Measurements from ENCODE around the gene SLC6A17. TPM values are rescaled to one million over a fixed set of nuclear protein-coding genes. Genes with fewer than 3 reads are reported as not detected.

The SLC6A17 gene
- total and polyA plus RNA-seq, 9 of the 15 experiments (the other 6 are each of a cell fraction or from before 2014, with no cell fraction given), result not detected

DNA sequence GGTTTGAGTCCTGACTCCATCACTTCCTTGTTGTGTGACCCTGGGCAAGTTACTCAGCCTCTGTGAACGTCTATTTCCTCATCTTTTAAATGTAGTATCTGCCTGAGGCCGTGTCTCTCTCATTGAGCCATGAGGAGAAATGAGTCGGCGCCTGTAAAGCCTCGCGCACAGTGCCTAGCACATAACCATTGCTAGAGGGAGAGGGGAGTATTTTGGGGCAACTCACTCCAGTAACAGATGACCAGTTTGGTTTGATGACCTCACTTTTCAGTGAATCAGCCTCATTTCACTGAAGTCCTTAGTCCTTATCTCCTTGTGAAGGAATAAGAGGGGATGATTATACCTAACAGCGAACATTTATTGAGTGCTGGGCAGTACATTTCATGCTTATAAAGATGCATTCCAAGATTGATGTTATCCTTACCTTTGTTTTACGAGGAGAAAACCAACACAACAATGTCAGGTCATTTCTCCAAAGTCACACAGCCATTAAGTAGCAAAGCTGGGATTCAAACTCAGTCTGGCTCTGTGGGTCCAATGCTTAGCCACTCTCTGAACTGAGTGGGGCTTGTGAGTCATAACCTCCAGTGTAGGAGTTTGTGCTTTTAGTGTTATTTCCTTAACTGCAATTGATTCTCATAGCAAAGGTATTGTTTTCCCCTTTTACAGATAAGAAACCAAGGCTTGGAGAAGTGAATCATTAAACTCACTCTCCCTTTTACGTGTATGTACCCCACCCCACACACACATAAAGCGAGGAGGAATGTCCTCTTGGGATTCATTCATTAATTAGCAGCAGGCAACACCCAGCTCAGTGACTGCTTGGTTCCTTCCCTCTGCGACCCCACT, 85.8 kb downstream of the SLC6A17 start (continued):
- TF ChIP-seq, protein P1, sequence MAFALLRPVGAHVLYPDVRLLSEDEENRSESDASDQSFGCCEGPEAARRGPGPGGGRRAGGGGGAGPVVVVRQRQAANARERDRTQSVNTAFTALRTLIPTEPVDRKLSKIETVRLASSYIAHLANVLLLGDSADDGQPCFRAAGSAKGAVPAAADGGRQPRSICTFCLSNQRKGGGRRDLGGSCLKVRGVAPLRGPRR (CRISPR knock-in tag; IDR thresholded peaks at IDR 0.05), result no peak
- TF ChIP-seq TEAD2 (tag; IDR thresholded peaks at IDR 0.05), result no peak
- no peak for TF ChIP-seq ESRRA (IDR thresholded peaks at IDR 0.05; ENCODE audit: borderline replicate concordance, low read depth)
- TF ChIP-seq DDX20 (tag; IDR thresholded peaks at IDR 0.05; ENCODE audit: low read depth), result no peak
- TF ChIP-seq ZNF175 (CRISPR knock-in tag; IDR thresholded peaks at IDR 0.05; ENCODE audit: low read depth), result no peak
- no peak for TF ChIP-seq NCOA6 (IDR thresholded peaks at IDR 0.05)
- no peak for TF ChIP-seq POLR2G (IDR thresholded peaks at IDR 0.05; ENCODE audit: low read depth, low read length)
- TF ChIP-seq NRF1 (conservative IDR thresholded peaks at IDR 0.05 in 1 of 2, IDR thresholded peaks at IDR 0.05 in 1 of 2), result peak; percentile 79 to 81
- TF ChIP-seq, protein P2, sequence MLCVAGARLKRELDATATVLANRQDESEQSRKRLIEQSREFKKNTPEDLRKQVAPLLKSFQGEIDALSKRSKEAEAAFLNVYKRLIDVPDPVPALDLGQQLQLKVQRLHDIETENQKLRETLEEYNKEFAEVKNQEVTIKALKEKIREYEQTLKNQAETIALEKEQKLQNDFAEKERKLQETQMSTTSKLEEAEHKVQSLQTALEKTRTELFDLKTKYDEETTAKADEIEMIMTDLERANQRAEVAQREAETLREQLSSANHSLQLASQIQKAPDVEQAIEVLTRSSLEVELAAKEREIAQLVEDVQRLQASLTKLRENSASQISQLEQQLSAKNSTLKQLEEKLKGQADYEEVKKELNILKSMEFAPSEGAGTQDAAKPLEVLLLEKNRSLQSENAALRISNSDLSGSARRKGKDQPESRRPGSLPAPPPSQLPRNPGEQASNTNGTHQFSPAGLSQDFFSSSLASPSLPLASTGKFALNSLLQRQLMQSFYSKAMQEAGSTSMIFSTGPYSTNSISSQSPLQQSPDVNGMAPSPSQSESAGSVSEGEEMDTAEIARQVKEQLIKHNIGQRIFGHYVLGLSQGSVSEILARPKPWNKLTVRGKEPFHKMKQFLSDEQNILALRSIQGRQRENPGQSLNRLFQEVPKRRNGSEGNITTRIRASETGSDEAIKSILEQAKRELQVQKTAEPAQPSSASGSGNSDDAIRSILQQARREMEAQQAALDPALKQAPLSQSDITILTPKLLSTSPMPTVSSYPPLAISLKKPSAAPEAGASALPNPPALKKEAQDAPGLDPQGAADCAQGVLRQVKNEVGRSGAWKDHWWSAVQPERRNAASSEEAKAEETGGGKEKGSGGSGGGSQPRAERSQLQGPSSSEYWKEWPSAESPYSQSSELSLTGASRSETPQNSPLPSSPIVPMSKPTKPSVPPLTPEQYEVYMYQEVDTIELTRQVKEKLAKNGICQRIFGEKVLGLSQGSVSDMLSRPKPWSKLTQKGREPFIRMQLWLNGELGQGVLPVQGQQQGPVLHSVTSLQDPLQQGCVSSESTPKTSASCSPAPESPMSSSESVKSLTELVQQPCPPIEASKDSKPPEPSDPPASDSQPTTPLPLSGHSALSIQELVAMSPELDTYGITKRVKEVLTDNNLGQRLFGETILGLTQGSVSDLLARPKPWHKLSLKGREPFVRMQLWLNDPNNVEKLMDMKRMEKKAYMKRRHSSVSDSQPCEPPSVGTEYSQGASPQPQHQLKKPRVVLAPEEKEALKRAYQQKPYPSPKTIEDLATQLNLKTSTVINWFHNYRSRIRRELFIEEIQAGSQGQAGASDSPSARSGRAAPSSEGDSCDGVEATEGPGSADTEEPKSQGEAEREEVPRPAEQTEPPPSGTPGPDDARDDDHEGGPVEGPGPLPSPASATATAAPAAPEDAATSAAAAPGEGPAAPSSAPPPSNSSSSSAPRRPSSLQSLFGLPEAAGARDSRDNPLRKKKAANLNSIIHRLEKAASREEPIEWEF (CRISPR knock-in tag; IDR thresholded peaks at IDR 0.05), result no peak
- 0 out of 2 replicates have a peak, but pooled peaks have one; percentile 14 for TF ChIP-seq MTA3 (IDR thresholded peaks at IDR 0.05; ENCODE audit: borderline replicate concordance)
- TF ChIP-seq POLR2A (conservative IDR thresholded peaks at IDR 0.05), result no peak
- TF ChIP-seq KLF6 (CRISPR knock-in tag; IDR thresholded peaks at IDR 0.05; ENCODE audit: borderline replicate concordance), result no peak
- TF ChIP-seq, protein P3, sequence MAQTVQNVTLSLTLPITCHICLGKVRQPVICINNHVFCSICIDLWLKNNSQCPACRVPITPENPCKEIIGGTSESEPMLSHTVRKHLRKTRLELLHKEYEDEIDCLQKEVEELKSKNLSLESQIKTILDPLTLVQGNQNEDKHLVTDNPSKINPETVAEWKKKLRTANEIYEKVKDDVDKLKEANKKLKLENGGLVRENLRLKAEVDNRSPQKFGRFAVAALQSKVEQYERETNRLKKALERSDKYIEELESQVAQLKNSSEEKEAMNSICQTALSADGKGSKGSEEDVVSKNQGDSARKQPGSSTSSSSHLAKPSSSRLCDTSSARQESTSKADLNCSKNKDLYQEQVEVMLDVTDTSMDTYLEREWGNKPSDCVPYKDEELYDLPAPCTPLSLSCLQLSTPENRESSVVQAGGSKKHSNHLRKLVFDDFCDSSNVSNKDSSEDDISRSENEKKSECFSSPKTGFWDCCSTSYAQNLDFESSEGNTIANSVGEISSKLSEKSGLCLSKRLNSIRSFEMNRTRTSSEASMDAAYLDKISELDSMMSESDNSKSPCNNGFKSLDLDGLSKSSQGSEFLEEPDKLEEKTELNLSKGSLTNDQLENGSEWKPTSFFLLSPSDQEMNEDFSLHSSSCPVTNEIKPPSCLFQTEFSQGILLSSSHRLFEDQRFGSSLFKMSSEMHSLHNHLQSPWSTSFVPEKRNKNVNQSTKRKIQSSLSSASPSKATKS (CRISPR knock-in tag; IDR thresholded peaks at IDR 0.05), result no peak
- TF ChIP-seq CREB1 (IDR thresholded peaks at IDR 0.05), result no peak
- TF ChIP-seq CREB1 (CRISPR knock-in tag; IDR thresholded peaks at IDR 0.05), result no peak
- no peak for TF ChIP-seq ESRRB (CRISPR knock-in tag; IDR thresholded peaks at IDR 0.05; ENCODE audit: borderline replicate concordance)
- TF ChIP-seq PHB2 (IDR thresholded peaks at IDR 0.05; ENCODE audit: low read depth), result no peak
- TF ChIP-seq SRSF7 (optimal IDR thresholded peaks at IDR 0.05; ENCODE audit: low read depth, low read length), result no peak
- no peak for TF ChIP-seq IRF2 (CRISPR knock-in tag; IDR thresholded peaks at IDR 0.05)
- TF ChIP-seq EWSR1 (IDR thresholded peaks at IDR 0.05; ENCODE audit: borderline replicate concordance, low read depth, partially characterized antibody), result no peak

All from K562 (cell line).